SK-N-SH (cell line): ENCODE data around the gene FLG. TPM values are rescaled to one million over a fixed set of nuclear protein-coding genes. Genes with fewer than 3 reads are reported as not detected.

Source experiments
- CTCF ChIA-PET: fragments of 300-600, 350-600 bp; formaldehyde crosslinking; extraction: SDS; loops from one replicate; lab custom pipeline; 2021; lab: Yijun Ruan, JAX
- POLR2A ChIA-PET: fragments of 350-600 bp; sonication (Branson Sonifier 250); formaldehyde crosslinking; extraction: SDS; loops from one replicate; lab custom pipeline; 2020; ENCODE audit warnings: antibody characterized with exemption, inconsistent platforms; lab: Yijun Ruan, JAX
- DNase-seq: peaks from one replicate; pipeline ENCODE4 v3.0.0; 2012
- H2AFZ ChIP-seq: fragments of 200-600 bp; sonication (generic); 2 replicates; pipeline ENCODE4 v1.8.1; 2016; ENCODE audit warnings: antibody characterized with exemption, mild to moderate bottlenecking, low read depth
- H3F3A ChIP-seq: fragments of 200-600 bp; sonication (generic); replicated peaks from 2 replicates; pipeline ENCODE3; 2016; ENCODE audit warnings: antibody characterized with exemption, mild to moderate bottlenecking; ENCODE audit not compliant: insufficient read depth
- H3K27ac ChIP-seq, 2 experiments: fragments of 200-500 bp in 1 of 2; fragments of 200-600 bp in 1 of 2; sonication (Bioruptor generic) in 1 of 2; sonication (generic), shearing (Covaris generic) in 1 of 2; 2 replicates each; pipeline versions ENCODE4 v1.5.1 to v1.6.1; 2014 to 2016; ENCODE audit warnings: low read depth in 2 of 2, inconsistent platforms in 1 of 2, low read length in 1 of 2, mild to moderate bottlenecking in 1 of 2, mixed read lengths in 1 of 2
- H3K27me3 ChIP-seq: fragments of 200-600 bp; sonication (generic), shearing (Covaris generic); 2 replicates; pipeline ENCODE4 v1.6.1; 2016; ENCODE audit warnings: mixed run types; ENCODE audit not compliant: insufficient read depth
- H3K36me3 ChIP-seq, 2 experiments: fragments of 200-500 bp in 1 of 2; fragments of 200-600 bp in 1 of 2; sonication (Bioruptor generic) in 1 of 2; sonication (generic) in 1 of 2; replicated peaks in 1 of 2; 2 replicates each; pipeline versions ENCODE3 to v1.5.1; 2014 to 2016; ENCODE audit warnings: low read length in 1 of 2, mild to moderate bottlenecking in 1 of 2; ENCODE audit not compliant: insufficient read depth in 2 of 2, control insufficient read depth in 1 of 2
- H3K4me1 ChIP-seq, 2 experiments: fragments of 200-500 bp in 1 of 2; fragments of 200-600 bp in 1 of 2; sonication (Bioruptor generic) in 1 of 2; sonication (generic), shearing (Covaris generic) in 1 of 2; 2 replicates each; pipeline versions ENCODE4 v1.5.1 to v1.6.1; 2014 to 2016; ENCODE audit warnings: low read depth in 1 of 2, low read length in 1 of 2, mixed run types in 1 of 2; ENCODE audit not compliant: insufficient read depth in 2 of 2, control insufficient read depth in 1 of 2
- H3K4me2 ChIP-seq: fragments of 200-600 bp; sonication (generic), shearing (Covaris generic); 2 replicates; pipeline ENCODE4 v1.6.1; 2017; ENCODE audit warnings: mixed run types
- H3K4me3 ChIP-seq, 2 experiments: fragments of 200-500 bp in 1 of 2; fragments of 200-600 bp in 1 of 2; sonication (Bioruptor generic) in 1 of 2; sonication (generic), shearing (Covaris generic) in 1 of 2; 2 replicates each; pipeline versions ENCODE4 v1.5.1 to v1.8.1; 2014 to 2016; ENCODE audit warnings: low read depth in 2 of 2, inconsistent platforms in 1 of 2, low read length in 1 of 2, mild to moderate bottlenecking in 1 of 2, mixed read lengths in 1 of 2, moderate library complexity in 1 of 2
- H3K79me2 ChIP-seq: fragments of 200-600 bp; sonication (generic); 2 replicates; pipeline ENCODE4 v1.8.1; 2017; ENCODE audit warnings: mild to moderate bottlenecking; ENCODE audit not compliant: insufficient read depth
- H3K9ac ChIP-seq: fragments of 200-600 bp; sonication (generic); 2 replicates; pipeline ENCODE4 v1.6.1; 2017; ENCODE audit warnings: mixed run types
- H3K9me2 ChIP-seq: fragments of 200-600 bp; sonication (generic); 2 replicates; pipeline ENCODE4 v1.6.1; 2017; ENCODE audit warnings: mixed run types
- H3K9me3 ChIP-seq: fragments of 200-600 bp; sonication (generic); 2 replicates; pipeline ENCODE4 v1.6.1; 2017; ENCODE audit warnings: mixed run types, mild to moderate bottlenecking, moderate library complexity
- H4K20me1 ChIP-seq: fragments of 200-600 bp; sonication (generic); 2 replicates; pipeline ENCODE4 v1.6.1; 2017; ENCODE audit warnings: mild to moderate bottlenecking, mixed run types; ENCODE audit not compliant: insufficient read depth
- CHD2 ChIP-seq: fragments of 150-350 bp; IDR thresholded peaks from 2 replicates; pipeline ENCODE4 v1.6.1; 2018; ENCODE audit warnings: low read length; ENCODE audit not compliant: partially characterized antibody
- ELF1 ChIP-seq: IDR thresholded peaks from 2 replicates; pipeline ENCODE4 v1.4.0; 2012
- EP300 ChIP-seq, 2 experiments: IDR thresholded peaks; 2 replicates each; pipeline versions ENCODE4 v1.4.0 to v1.6.1; 2012; ENCODE audit warnings: borderline replicate concordance in 1 of 2, low read depth in 1 of 2, low read length in 1 of 2
- FOXJ3 ChIP-seq: sonication (generic); formaldehyde crosslinking; IDR thresholded peaks from 2 replicates; pipeline ENCODE4 v1.5.1; 2020; ENCODE audit warnings: mild to moderate bottlenecking, missing genetic modification reagents
- FOXM1 ChIP-seq: IDR thresholded peaks from 2 replicates; pipeline ENCODE4 v1.4.0; 2012; ENCODE audit warnings: low read depth, mild to moderate bottlenecking
- GABPA ChIP-seq: IDR thresholded peaks from 2 replicates; pipeline ENCODE4 v1.4.0; 2012; ENCODE audit warnings: low read depth, mild to moderate bottlenecking
- GATA2 ChIP-seq: sonication (generic); formaldehyde crosslinking; IDR thresholded peaks from 2 replicates; pipeline ENCODE4 v1.5.0; 2020; ENCODE audit warnings: mild to moderate bottlenecking, missing genetic modification reagents
- MEF2A ChIP-seq: IDR thresholded peaks from 2 replicates; pipeline ENCODE4 v1.4.0; 2012; ENCODE audit warnings: low read depth, borderline replicate concordance
- NFIC ChIP-seq: IDR thresholded peaks from 2 replicates; pipeline ENCODE4 v1.4.0; 2012; ENCODE audit warnings: borderline replicate concordance
- NRF1 ChIP-seq: IDR thresholded peaks from 2 replicates; pipeline ENCODE4 v1.6.1; 2012; ENCODE audit warnings: low read depth, mild to moderate bottlenecking, low read length
- POLR2AphosphoS5 ChIP-seq: IDR thresholded peaks from 2 replicates; pipeline ENCODE4 v1.6.1; 2012; ENCODE audit warnings: low read depth, low read length
- RAD21 ChIP-seq: IDR thresholded peaks from 2 replicates; pipeline ENCODE4 v1.6.1; 2012; ENCODE audit warnings: mild to moderate bottlenecking, low read length
- RCOR1 ChIP-seq: fragments of 150-350 bp; IDR thresholded peaks from 2 replicates; pipeline ENCODE4 v1.6.1; 2017; ENCODE audit warnings: antibody characterized with exemption, low read length
- SIN3A ChIP-seq: IDR thresholded peaks from 2 replicates; pipeline ENCODE4 v1.6.1; 2012; ENCODE audit warnings: low read depth, mild to moderate bottlenecking, low read length, moderate library complexity, borderline replicate concordance
- SMC3 ChIP-seq: IDR thresholded peaks from 2 replicates; pipeline ENCODE4 v1.6.1; 2012; ENCODE audit warnings: low read depth, low read length, improper control_type of control experiment
- TCF12 ChIP-seq: IDR thresholded peaks from 2 replicates; pipeline ENCODE4 v1.4.0; 2012
- TEAD4 ChIP-seq: IDR thresholded peaks from 2 replicates; pipeline ENCODE4 v1.4.0; 2012; ENCODE audit warnings: mild to moderate bottlenecking, borderline replicate concordance; ENCODE audit not compliant: insufficient read depth
- YY1 ChIP-seq: IDR thresholded peaks from 2 replicates; pipeline ENCODE4 v1.4.0; 2012; ENCODE audit warnings: low read depth, mild to moderate bottlenecking
- WGBS: methylation state at CpG from one replicate; pipeline ENCODE4 v1.1.6; 2017; ENCODE audit warnings: low lambda C conversion rate; 5-methylcytosine and 5-hydroxymethylcytosine counted together
- polyA plus RNA-seq, 3 experiments: library from polyadenylated mRNA; depleted of rRNA; stranded (reverse); fragments of >200 nt; gene quantifications; 2 replicates each; pipeline ENCODE4 v1.2.3, GENCODE V29; 2012
- TF ChIP-seq, protein P1 (sequence below): fragments of 150-350 bp; IDR thresholded peaks from 2 replicates; pipeline ENCODE4 v1.6.1; 2017; ENCODE audit warnings: antibody characterized with exemption, low read length, low read depth, borderline replicate concordance
- TF ChIP-seq, protein P2 (sequence below): fragments of 200-600 bp; sonication (generic); IDR thresholded peaks from 2 replicates; pipeline ENCODE4 v1.6.1; 2017; ENCODE audit warnings: antibody characterized with exemption, mild to moderate bottlenecking, moderate library complexity
- TF ChIP-seq, protein P3 (sequence below): fragments of 150-350 bp; IDR thresholded peaks from 2 replicates; pipeline ENCODE4 v1.6.1; 2016; ENCODE audit warnings: mild to moderate bottlenecking, low read depth, low read length

FLG gene
- not detected in 2 replicates for polyA plus RNA-seq (2012; rRNA removed)
- polyA plus RNA-seq (2012; cell fraction: cytosol; rRNA removed), result not detected in 2 replicates
- not detected in 2 replicates for polyA plus RNA-seq (2012; cell fraction: nucleus; rRNA removed)

DNA sequence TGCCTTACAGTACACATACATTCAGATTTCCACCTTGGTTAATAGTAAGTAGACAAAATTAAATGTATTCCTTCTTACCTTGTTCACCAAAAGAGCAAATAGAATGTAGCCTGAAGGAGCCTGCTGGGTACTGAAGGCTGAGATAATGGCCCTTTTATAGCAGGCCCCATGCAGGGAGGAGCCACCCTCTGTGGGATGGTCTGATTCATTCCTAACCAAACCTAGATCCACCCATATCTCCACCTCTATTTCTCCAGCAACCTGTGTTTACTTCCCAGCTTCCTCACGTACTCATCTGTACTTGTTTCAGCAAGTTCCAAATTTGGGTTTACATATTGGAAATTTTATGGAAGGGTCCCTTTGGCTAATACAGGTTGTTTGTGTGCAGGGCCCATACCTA, at the start of gene FLG:
Gene FLG (minus strand): TSS at position 129 of the 400 bp plus-strand sequence. CDS start 9,783 bp downstream, outside the sequence.
- no peak for DNase-seq
- no peak within 1 kb of the TSS for H2AFZ ChIP-seq
- H3K27ac ChIP-seq, result no peak within 1 kb of the TSS
- no peaks in the 10 kb centered on the region for H3K27me3 ChIP-seq
- H4K20me1 ChIP-seq, result no peaks in the 10 kb centered on the region
- H3K36me3 ChIP-seq, result no peaks in the 10 kb centered on the region
- no peaks in the 10 kb centered on the region for H3K79me2 ChIP-seq
- H3K4me2 ChIP-seq, result no peak within 1 kb of the TSS
- no peak within 1 kb of the TSS for H3K4me3 ChIP-seq
- no peaks in the 10 kb centered on the region; the same call in 1 of the 2 replicates for H3K9me3 ChIP-seq
- no peaks in the 10 kb centered on the region for H3K4me1 ChIP-seq
- ChIA-PET CTCF (no interaction called here), POLR2A (no interaction called here)
- H3F3A ChIP-seq, result no peaks in the 10 kb centered on the region
- H3K9ac ChIP-seq, result no peak within 1 kb of the TSS
- no peaks in the 10 kb centered on the region for H3K9me2 ChIP-seq
- 0% methylated on average over 1 of the region's 1 CpG for WGBS
- TF ChIP-seq POLR2AphosphoS5 (no peak), RCOR1 (no peak), SIN3A (no peak), TCF12 (no peak), FOXJ3 (CRISPR knock-in tag) (no peak), MEF2A (no peak), ELF1 (no peak), CHD2 (no peak), TEAD4 (no peak), YY1 (no peak), EP300 (IDR thresholded peaks at IDR 0.05; ENCODE audit: borderline replicate concordance in 1 of 2, low read depth in 1 of 2, low read length in 1 of 2) (no peak), NRF1 (no peak)
- TF ChIP-seq, protein P1, sequence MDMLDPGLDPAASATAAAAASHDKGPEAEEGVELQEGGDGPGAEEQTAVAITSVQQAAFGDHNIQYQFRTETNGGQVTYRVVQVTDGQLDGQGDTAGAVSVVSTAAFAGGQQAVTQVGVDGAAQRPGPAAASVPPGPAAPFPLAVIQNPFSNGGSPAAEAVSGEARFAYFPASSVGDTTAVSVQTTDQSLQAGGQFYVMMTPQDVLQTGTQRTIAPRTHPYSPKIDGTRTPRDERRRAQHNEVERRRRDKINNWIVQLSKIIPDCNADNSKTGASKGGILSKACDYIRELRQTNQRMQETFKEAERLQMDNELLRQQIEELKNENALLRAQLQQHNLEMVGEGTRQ, result no peak
- TF ChIP-seq, all 33 proteins: peak for 0

DNA sequence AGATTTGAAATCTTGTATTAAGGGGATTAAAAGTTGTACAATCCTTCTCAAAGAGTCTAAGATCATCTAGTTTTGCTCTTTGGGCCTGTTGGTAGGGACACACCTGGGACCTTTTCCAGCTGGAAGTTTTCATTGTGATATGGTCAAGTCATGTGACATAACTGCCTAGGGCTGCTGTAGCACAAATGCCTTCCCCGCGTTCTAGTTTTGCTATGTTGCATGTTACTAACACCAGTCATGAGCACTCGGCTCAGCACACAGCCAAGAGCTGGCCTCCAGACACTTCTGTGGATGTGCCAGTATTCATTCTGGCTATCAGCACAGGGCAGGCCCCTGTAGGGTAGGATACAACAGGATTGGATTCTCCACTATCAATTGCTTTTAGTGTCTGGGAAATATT, 49.4 kb upstream of the FLG start:
- Histone ChIP-seq H3F3A (no peaks in the 10 kb centered on the region), H3K4me1 (no peaks in the 10 kb centered on the region), H3K4me2 (no peak overlapping the region), H3K9me2 (no peaks in the 10 kb centered on the region), H4K20me1 (no peaks in the 10 kb centered on the region), H3K9ac (no peak overlapping the region), H3K27ac (no peak overlapping the region), H3K36me3 (no peaks in the 10 kb centered on the region), H3K79me2 (no peaks in the 10 kb centered on the region), H3K4me3 (no peak overlapping the region), H3K9me3 (no peaks in the 10 kb centered on the region; the same call in 1 of the 2 replicates), H2AFZ (no peak overlapping the region), H3K27me3 (peaks cover under 1% of the 10 kb centered on the region; the same call in 1 of the 2 replicates)
- CTCF ChIA-PET, result interaction anchor here (1.5 kb wide), 1 partner anchor 27 kb away, joined by 6 read pairs; no protein-coding TSS in a partner anchor
- 0% methylated on average over 3 of the region's 3 CpGs for WGBS
- POLR2A ChIA-PET, result no interaction called here
- no peak for DNase-seq
- no peak for TF ChIP-seq TEAD4
- TF ChIP-seq, protein P2, sequence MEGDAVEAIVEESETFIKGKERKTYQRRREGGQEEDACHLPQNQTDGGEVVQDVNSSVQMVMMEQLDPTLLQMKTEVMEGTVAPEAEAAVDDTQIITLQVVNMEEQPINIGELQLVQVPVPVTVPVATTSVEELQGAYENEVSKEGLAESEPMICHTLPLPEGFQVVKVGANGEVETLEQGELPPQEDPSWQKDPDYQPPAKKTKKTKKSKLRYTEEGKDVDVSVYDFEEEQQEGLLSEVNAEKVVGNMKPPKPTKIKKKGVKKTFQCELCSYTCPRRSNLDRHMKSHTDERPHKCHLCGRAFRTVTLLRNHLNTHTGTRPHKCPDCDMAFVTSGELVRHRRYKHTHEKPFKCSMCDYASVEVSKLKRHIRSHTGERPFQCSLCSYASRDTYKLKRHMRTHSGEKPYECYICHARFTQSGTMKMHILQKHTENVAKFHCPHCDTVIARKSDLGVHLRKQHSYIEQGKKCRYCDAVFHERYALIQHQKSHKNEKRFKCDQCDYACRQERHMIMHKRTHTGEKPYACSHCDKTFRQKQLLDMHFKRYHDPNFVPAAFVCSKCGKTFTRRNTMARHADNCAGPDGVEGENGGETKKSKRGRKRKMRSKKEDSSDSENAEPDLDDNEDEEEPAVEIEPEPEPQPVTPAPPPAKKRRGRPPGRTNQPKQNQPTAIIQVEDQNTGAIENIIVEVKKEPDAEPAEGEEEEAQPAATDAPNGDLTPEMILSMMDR, result no peak
- no peak for TF ChIP-seq GABPA
- no peak for TF ChIP-seq RAD21
- TF ChIP-seq GATA2 (CRISPR knock-in tag), result no peak
- no peak for TF ChIP-seq SMC3
- no peak for TF ChIP-seq NFIC
- no peak for TF ChIP-seq TCF12
- TF ChIP-seq YY1, result no peak
- no peak for TF ChIP-seq CHD2
- TF ChIP-seq EP300 (IDR thresholded peaks at IDR 0.05; ENCODE audit: borderline replicate concordance in 1 of 2, low read depth in 1 of 2, low read length in 1 of 2), result no peak
- no peak for TF ChIP-seq FOXM1
- TF ChIP-seq, protein P3, sequence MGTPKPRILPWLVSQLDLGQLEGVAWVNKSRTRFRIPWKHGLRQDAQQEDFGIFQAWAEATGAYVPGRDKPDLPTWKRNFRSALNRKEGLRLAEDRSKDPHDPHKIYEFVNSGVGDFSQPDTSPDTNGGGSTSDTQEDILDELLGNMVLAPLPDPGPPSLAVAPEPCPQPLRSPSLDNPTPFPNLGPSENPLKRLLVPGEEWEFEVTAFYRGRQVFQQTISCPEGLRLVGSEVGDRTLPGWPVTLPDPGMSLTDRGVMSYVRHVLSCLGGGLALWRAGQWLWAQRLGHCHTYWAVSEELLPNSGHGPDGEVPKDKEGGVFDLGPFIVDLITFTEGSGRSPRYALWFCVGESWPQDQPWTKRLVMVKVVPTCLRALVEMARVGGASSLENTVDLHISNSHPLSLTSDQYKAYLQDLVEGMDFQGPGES, result no peak
